IPS-NIHi7 (cell line): ENCODE data around the gene FAM25G.

ENCODE experiments used
- DNase-seq: peaks from one replicate; pipeline ENCODE4 v3.0.0; 2012; ENCODE audit warnings: mixed read lengths; ENCODE audit errors: extremely low spot score

The FAM25G gene

DNA sequence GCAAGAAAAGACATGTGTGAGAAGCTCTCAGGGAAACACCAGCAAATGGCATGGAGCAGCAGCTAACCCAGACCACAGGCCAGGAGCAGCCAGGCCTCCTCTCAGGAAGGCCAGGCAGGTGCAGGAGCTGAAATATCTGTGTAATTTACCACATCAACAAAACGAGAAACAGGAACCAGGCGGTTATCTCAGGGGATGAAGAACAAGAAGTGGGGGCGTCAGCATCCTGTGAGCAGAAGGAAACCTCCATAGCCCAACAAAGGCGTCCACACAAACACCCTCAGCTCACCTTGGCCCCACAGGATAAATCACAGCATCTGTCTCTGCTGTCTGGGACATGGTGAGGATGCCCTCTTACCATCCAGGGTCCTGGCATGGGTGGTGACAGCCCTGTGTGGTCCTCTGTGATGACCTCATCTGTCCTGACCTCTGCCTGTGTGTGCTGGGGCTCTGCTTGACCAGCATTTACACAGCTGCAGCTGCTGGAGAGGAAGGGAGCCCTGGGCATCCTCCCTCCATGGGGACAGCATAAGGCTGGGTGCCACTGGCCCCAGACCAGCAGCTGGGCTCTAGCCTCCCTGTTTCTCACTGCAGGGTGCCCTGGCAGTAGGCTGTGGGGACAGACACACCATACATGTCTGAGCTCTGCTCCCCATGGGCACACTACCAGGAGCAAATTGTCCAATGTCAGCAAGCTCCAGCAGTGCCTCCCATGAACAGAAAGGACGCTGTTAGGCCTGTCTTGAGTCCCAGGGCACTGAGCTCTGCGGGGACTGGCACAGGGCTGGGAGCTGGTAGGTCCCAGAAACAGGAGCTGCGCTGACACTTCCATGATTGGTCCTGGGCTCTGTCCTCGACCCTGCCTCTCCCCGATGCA lies 42.2 kb downstream of the FAM25G start:
- no peak for DNase-seq

GRCh38 chr10:47447705-47448104 lies 43.8 kb downstream of the FAM25G start:
- no peak for DNase-seq

DNA sequence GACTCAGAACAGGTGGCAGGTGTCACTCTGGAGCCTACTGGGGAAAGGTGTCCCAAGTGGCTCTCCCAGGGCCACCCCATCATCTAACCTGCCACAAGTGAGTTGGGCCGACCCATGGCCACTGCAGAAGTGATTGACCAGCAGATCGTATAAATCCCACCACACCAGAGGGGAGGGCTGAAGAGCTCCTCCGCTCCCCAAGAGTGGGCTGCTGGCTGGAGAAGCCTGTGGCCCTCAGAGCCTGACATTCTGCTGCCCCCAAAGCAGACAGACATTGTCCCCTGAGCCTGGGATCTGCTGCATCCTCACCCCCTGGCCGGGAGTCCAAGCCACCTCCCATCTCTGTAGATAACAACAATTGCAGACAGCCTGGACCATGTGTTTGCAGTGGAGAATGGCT lies 44.3 kb downstream of the FAM25G start:
- no peak for DNase-seq

DNA sequence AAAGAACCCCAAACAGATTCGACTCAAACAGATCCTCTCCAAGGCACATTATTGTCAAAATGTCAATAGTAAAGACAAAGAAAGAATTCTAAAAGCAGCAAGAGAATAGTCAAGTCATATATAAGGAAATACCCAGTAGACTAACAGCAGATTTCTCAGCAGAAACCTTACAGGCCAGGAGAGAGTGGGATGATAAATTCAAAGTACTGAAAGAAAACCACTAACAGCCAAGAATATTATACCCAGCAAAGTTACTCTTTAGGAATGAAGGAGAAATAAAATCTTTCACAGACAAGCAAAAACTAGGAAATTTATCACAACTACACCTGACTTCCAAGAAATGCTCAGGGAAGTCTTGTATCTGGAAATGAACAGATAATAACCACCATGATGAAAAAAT lies 45.8 kb downstream of the FAM25G start:
- no peak for DNase-seq

DNA sequence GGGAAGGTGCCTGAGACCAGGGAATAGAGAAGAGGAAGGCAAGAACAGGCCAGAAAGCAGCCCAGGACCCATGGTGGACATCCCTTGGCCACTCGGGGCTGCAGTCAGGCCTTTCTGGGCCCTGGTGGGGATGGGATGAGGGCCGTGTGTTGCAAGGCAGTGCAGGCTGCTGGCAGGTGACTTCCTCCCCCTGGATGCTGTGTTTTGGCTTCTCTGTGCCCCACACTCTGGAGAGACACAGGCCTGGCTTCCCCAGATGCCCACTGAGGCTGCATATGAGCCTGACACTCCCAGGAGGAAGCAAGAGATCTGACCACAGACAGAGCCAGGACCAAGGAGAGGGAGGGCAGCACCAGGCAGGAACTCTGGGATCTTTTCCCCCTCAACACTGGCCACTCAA lies 47.5 kb downstream of the FAM25G start:
- no peak for DNase-seq

DNA sequence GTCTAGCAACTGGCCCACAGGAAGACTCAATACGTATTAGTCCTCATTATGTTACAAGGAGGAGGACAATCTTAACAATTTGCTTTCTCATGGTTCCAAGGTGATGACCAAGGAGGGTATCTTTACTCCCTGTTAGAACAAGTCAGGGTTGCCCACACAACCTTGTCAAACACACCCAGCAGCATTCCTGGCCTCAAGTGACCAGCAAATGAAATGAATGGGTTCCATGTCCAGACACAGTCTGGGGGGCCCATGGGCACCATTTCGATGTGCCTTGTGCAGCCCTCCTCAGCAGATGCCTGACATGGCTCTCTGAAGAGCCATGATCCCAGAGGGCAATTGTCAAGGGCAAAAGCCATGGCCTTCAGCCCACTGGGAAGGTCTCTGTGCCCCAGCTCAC lies 48.4 kb downstream of the FAM25G start:
- no peak for DNase-seq

DNA sequence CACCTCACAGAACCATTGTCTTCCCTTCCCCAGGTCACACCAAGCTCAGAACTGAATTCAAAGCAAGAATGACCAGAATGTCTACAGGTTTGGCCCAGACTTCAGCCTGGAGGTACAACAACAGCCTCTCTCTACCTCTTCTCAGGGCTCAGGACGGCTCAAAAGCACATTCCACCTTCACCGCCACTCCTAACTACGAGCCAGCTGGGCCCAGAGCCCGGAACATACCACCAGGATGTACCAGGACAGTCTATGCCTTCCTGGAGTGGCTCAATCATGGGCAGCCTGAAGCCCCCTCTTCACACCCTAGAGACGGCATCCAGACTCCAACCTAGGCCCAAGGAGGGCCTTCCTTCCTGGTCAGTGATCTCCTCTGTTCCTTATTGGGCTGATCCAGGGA lies 49.1 kb downstream of the FAM25G start:
- no peak for DNase-seq

GRCh38 chr10:47441938-47442337 lies 49.6 kb downstream of the FAM25G start:
- DNase-seq = no peak

GRCh38 chr10:47440207-47440606 lies 51.3 kb downstream of the FAM25G start:
- DNase-seq = peak; percentile 53

DNA sequence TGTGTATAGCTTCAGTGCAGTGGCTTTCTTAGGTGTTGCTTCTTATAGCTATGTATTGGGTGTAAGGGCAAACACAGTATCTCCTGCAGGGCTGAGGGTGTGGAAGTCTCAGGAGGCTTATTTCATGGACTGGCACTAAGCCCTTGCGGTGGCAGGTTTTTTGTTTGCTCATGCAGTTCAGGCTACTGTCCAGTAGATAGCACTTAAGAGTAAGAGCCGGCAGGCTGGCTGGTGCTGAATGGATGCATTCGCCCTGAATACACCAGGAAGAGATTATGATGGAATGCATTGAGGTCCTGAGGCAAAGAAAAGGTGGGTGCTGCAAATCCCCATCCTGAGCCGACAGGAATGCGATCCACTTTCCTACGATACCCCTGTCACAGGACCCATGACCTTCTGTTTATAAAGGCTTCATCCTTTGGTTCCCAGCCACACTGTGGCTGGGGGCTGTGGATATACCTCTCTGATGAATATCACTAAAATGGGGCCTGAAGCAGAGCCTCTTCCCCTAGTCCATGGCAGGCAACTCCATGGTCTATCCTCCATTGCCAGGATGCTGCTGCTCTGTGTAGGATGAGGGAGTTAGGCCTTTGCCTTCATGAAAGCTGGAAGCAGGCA lies 52.5 kb downstream of the FAM25G start:
- DNase-seq = peak; percentile 76
